IPS-18c (cell line): ENCODE data around the gene RRAD.
A peak's percentile ranks its signal among the peaks of the same experiment; 100 is the strongest.

Experiments
- H3K4me3 ChIP-seq: 2 replicates; pipeline ENCODE4 v1.7.0; 2013; ENCODE audit warnings: low read depth, mild to moderate bottlenecking, low read length, moderate library complexity; ENCODE audit not compliant: insufficient read depth
- H3K9me3 ChIP-seq: one replicate; pipeline ENCODE4 v1.6.1; 2013; ENCODE audit warnings: mild to moderate bottlenecking, low read length, moderate library complexity; ENCODE audit not compliant: control insufficient read depth, insufficient read depth

The RRAD gene

DNA sequence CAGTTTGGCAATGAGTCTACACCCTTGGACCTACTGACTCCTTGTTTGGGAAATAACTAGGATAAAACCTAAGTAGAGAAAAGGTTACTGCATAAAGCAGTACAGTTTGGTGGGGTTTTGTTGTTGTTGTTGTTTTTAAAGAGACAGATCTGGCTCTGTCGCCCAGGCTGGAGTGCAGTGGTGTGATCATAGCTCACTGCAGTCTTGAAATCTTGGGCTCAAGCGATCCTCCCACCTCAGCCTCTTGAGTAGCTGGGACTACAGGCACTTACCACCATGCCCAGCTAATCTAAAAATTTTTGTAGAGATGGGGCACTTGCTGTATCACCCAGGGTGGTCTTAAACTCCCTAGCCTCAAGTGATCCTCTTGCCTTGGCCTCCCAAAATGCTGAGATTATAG is 43.8 kb downstream of the RRAD start:
- Histone ChIP-seq H3K9me3 (no peaks in the 10 kb centered on the region), H3K4me3 (peak overlapping the region; percentile 87; the same call in 1 of the 2 replicates)

DNA sequence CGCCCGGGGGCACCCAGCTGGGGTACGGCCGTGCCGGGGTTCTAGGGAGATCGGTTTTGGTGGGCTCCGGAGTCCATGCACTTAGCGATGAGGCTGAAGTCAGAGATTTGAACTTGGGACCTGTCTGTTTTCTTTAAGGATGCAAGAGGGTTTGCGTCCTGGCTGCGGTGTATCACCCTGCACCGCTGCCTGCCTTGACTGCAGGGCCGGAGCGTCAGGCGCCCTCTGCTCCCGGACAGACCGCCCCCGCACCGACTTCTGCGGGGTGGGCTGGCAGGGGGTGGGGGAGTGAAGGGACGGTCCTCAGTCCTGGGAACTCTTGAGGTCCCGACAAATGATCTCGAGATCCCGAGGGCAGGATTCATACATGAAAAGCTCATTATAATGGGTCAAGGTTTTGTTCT is 44.3 kb downstream of the RRAD start:
- Histone ChIP-seq H3K9me3 (no peaks in the 10 kb centered on the region), H3K4me3 (peak overlapping the region; percentile 87)

DNA sequence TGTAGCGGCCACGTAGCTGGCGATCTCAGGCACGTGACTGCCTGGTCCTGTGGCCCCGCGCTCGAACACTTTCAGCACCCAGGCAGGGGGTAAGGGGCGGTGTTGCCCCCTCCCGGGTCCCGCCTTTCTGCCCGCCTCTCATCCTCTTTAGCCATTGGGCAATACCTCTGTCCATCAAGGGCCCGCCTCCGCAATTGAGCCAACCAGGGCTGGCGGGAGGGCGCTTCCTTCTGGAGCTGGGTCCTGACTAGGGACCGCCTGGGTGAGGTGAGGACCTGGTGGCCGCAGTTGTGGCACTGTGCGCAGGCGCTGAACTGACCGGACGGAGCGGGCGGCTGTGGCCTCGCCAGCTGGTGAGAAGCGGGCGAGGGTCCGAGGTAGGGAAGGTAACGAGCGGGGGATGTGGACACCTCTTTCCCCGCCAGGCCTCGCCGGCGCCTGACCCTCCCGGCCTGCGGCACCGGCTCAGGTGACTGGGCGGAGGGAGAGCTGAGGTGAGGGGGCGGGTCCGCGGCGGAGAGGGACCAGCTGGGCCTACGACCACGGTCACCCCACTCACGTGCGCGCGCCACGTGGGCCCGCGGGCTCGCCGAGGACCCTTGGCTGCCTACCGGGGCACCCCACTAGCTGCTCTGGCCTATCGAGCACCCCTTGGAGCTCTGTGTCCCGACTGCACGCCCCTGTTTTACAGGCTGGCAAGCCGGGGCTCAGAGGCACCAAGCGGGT is 44.9 kb downstream of the RRAD start, which contains the start of gene PDP2:
TSS of gene PDP2 (plus strand) at position 228 of the 726 bp plus-strand sequence. CDS start 3,770 bp downstream, outside the sequence.
- Histone ChIP-seq H3K4me3 (peak within 1 kb of the TSS; percentile 87), H3K9me3 (no peaks in the 10 kb centered on the region)

DNA sequence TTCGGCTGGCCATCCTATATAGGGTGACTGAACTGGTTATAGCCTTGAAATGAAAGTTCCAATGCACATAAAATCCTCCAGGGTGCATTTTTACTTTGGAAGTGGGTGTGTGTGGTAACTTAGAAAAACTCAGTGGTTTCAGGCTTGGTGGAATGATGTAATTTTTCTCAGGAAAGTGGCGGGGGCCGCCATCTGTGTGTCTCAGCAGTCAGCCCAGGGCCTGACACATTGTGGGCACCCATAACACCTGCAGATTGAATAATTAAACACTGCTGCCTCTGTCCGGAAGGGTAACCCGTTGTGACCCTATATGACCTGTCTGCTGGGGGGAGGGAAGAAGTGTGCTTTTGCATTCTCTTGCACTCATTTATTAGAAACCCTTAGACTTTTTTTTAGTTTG is 47.3 kb downstream of the RRAD start:
- Histone ChIP-seq H3K4me3 (no peak overlapping the region), H3K9me3 (no peaks in the 10 kb centered on the region)

DNA sequence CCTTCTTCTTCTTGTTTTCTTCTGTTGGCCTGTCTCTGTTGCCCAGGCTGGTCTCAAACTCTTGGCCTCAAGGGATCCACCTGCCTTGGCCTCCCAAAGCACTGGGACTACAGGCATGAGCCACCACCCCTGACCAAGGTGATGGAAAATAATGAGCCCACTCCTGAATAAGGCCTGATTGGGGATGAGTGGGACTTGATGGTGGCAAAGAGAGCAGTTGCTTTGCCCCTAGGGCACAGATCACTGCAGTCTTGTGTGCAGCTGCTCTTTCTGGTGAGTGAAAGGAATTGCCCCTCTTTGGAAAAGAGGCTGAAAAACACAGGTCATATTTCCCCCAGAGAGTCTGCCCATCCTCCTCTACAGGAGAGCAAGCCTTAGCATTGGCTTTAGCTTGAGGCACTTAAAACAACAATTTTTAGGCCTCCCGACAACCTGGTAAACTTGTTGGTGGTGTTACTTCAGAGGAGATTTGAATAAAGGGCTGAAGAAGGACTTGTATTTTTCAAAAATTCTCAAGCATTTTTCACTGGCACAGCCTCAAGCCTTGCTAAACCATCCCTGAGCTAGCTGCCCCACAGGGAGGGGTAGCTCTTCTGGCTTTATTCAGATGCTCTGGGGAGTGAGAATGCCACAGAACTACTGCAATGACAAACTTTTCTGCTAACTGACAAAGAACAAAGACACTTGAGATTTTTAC is 51.1 kb downstream of the RRAD start:
- H3K9me3 ChIP-seq: no peaks in the 10 kb centered on the region
- H3K4me3 ChIP-seq: no peak overlapping the region

DNA sequence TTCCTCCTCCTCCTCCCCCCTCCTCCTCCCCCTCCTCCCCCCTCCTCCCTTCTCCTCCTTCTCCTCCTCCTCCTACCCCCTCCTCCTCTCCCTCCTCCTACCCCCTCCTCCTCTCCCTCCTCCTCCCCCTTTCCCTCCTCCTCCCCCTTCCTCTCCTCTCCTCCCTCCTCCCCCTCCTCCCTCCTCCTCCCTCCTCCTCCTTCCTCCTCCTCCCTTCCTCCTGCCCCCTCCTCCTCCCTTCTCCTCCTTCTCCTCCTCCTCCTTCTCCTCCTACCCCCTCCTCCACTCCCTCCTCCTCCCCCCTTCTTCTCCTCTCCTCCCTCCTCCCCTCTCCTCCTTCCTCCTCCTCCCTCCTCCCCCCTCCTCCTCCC is 51.7 kb downstream of the RRAD start:
- no peaks in the 10 kb centered on the region for H3K9me3 ChIP-seq
- H3K4me3 ChIP-seq: no peak overlapping the region

DNA sequence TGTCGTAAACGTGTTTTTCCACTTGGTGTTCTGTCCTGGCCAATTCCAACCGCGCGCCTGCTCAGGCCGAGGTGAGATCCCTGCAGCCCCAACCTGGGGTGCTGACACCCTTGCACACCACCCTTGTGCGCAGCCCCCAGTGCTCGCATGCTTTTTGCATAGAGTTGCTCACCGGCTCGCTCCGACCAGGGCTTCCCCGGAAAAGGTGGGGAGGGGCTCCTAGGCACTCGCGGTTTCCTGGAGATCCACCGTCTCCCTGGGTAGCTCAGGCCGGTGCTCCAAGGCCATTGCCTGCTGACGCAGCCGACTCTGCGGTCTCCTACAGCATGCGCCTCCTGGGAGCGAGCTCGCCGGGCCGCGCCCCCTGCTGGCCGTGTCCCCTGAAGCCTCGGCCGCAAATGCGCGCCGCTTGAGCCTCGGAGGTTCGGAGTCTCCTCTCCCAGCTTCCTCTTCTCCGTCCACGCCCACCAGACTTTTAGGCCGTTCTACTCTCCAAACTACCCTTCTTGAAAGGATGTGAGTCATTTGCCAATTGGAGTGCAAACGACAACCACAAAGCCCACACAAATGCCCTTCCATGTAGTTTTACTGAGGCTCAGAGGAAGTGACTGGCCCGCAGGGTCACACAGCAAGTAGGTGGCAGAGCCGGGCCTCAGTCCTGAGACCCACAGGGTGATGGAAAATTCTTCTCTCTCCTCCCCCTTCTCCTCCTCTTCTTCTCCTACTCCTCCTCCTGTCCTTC is 52.2 kb downstream of the RRAD start:
- Histone ChIP-seq H3K9me3 (no peaks in the 10 kb centered on the region), H3K4me3 (peak overlapping the region; percentile 43; the same call in 1 of the 2 replicates)

DNA sequence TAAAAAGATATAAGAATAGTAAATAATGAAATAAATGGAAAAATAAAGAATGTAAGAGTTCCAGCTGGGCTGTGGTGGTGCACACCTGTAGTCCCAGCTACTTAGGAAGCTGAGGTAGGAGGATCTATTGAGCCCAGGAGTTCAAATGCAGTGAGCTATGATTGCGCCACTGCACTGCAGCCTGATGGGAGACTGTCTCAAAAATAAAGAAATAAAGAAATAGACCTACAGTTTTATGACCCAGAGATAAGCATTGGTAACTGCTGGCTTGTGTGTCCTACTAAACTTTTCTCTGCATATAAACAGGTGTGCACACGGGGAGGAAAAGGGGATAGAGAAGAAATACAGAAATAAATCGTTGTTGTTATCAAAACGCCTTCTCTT is 52.8 kb downstream of the RRAD start:
- H3K4me3 ChIP-seq: peak overlapping the region; percentile 43; the same call in 1 of the 2 replicates
- H3K9me3 ChIP-seq: no peaks in the 10 kb centered on the region

DNA sequence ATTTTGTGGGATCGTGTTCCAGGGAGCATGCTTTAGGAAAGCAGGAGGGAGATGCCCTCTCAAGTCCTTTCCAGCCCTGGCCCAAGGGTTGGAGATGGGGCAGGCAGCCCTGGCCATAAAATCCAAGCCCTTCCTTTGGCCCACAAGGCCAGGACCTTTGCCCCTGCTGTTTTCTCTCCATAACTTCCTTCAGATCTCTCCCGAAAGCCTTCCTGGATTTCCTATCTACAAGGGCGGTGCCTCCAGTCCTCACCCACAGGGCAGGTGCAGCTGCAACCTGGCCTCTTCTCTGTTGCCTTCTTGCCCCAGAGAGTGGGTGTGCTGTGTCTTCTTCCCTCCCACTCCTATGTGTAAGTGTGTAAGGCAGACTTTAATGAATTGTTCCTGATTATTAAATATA is 53.5 kb downstream of the RRAD start:
- Histone ChIP-seq H3K9me3 (no peaks in the 10 kb centered on the region), H3K4me3 (no peak overlapping the region)
